GM19240 (cell line): ENCODE data around the gene RAB20.
"Not testable (repeated sequence)": the region's sequence is repeated elsewhere in the genome, so short reads cannot be mapped to it uniquely, and the experiment has no call there.

ENCODE experiments used
- DNase-seq: peaks from one replicate; pipeline ENCODE4 v3.0.0; 2011; ENCODE audit warnings: low spot score; ENCODE audit not compliant: insufficient read length

The RAB20 gene

DNA sequence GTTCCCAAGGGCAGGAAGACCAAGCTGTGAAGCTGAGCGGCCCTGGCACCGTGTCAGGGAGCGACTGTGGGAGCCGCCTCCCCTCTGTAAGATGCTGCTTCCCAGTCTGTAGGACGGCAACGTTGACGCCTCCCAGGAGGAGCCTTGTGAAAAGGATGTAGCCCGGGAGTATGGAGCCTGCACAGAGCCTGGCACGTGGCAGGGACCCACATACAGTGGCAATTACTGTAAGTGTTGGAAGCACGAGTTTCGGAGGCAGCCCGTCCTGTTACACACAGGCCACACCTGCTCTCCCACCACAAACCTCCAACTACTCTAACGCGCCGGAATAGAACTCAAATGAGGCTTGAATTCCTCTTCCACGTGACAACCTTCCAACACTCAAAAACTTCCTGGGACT, 6.6 kb downstream of the RAB20 start:
- DNase-seq: no peak

DNA sequence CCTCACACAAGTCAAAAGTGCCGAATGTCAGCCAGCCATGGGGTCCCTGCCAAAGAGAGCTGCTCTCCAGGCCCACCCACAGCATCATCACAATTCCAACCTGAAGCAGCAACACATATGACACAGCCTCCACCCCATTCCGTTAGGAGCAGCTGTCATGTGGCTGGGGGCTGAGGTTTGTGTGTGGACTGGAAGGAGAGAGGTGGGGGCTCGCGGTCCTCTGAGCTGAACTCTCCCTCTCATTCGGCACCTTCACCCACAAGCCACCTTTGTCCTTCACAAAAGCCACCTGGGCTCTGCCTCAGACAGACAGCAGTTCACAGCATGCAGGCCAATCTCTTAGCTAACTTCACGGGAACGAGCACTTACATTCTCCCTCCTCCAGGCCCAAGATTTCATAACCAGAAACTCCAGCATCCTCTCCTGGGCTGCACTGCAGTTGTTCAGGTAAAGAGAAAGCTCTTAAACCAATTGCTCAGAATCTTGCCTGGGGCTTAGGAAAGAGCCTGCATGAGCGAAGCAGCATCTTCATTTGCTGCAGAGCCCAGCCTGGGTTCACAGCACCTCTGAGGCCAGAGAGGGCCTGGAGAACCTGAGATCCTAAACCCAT, 7.2 kb downstream of the RAB20 start:
- DNase-seq: no peak

DNA sequence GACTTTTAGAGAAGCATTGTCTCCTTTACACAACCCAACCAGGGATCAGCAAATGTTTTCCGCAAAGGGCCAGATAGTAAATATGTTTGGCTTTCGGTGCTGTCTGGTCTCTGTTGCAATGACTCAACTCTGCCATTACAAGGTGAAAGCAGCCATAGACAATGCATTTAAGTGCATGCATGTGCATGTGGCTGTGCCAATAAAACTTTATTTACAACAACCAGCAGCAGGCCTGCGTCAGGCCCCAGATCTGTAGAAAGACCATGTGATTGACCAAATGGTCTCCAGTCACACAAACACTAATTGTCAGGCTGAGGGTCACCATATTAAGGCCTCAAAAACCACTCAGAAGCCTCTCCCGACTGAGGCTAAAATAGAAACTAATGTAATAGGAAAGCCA, 8.1 kb downstream of the RAB20 start:
- no peak for DNase-seq

DNA sequence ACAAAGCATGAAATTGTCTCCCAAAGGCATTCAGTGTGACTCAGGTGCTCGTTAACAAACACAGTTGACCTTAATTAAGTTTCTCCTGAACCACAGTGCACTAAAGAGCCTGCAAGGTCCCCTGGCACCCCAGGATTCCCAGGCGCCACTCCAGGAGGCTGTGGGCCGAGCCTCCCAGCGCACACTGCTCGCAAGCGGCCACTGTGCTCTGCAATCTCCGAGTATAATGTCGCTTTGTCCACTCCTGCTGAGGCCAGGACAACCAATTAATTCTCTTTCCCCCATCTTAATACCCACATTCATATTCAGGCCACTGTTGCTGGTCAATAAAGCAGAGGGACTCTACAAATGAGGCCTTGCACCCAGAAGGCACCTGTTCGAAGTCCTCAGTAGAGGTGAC, 8.8 kb downstream of the RAB20 start:
- no peak for DNase-seq

DNA sequence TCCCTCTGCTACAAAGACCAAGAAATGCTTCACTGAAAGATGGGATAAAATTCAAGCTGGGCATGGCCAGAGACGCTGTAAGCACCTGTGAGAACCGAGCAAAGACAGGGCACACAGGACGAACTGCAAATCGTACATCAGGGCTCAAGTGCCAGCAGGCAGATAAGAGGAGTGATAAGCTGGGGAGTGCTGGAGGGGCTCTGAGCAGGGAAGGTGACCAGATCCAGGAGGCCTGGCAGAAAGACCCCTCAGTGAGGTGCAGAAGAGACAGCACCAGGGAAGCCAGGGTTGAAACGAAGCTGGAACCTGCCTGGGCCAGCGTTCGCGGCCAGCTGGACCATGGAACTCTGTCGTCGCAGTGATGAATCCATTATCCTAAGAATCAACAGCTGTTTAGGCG, 10.2 kb downstream of the RAB20 start:
- DNase-seq: no peak

DNA sequence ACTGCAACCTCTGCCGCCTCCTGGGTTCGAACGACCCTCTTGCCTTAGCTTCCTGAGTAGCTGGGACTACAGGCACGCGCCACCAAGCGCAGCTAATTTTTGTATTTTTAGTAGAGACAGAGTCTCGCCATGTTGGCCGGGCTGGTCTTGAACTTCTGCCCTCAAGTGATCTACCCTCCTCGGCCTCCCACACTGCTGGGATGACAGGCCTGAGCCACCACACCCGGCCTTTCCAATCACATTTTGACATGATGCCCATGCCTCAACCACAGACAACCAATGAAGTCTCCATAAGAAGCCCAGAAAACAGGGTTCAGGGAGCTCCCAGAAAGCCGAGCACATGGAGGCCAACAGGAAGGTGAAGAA, 11.7 kb downstream of the RAB20 start:
- no peak for DNase-seq

DNA sequence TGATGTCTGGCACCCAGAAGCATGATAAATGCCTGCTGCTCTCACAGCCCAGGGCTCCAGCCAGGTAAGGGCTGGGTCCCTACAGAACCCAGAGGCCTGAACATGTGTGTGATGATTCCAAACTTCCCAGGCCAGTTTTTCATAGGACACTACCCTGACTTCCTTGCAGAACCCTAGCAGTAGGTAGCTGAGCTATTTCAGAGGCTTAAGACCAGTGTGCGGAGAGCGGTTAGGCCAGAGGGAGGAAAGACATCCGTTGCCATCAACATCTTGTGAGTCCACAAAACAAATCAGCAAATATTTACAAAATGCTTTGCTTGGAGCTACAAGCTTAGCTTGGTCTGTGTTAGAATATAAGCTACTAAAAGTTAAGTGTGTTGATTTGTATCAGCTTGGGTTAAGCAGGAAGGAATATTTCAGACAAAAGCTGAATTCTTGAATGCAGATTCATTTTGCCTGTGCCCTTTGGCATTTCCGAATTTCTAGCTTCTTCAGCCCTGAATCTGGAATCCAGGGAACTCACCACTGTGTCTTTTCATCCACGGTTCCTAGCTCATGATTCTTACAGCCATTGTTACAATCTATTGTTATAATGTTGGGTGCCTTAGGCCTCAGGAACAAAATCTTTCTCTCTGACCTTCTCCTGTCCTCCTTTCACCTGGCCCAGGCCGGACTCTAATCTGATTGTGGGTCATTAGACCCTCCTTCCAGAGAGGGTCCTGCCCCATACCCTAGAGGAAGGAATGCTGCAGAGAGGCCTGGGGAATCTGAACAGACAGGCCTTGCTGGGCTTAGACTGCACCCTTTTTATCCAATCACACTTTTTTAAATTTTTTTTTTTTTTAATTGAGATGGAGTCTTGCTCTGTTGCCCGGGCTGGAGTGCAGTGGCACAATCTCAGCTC, 12.4 kb downstream of the RAB20 start:
- DNase-seq: no peak

DNA sequence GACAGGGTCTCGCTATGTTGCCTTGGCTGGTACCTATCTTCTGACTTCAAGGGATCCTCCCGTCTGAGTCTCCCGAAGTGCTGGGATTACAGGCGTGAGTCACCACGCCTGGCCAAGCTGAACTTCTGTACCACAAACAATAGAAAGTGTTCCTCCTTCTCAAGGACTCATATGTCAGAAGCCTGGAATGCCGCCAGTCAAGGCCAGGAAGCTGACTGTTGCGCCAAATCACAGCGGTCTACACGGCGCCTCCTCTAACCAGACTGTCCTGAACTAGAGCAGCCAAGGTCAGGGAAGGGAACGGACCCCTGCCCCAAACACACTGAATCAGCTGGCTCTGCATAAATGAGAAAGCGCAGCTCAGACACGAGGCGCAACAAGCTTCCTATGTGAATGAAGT, 14.6 kb downstream of the RAB20 start:
- no peak for DNase-seq

DNA sequence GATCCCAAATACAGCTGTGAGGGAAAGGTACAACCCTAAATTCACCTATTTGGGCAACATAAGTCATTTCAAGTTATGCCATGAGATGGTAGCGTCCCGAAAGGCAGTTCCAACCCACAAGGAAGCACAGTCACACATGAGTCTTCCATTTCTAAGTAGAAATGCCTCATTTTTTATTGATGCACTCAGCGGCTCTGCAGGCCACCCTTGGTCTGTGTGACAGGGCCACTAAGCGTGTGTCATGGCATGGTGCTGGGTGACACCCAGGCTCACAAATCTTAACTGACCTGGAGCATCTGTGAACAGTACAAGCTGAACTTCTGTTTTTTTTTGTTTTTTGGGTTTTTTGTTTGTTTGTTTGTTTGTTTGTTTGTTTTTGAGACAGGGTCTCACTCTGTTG, 15.1 kb downstream of the RAB20 start:
- no peak for DNase-seq

DNA sequence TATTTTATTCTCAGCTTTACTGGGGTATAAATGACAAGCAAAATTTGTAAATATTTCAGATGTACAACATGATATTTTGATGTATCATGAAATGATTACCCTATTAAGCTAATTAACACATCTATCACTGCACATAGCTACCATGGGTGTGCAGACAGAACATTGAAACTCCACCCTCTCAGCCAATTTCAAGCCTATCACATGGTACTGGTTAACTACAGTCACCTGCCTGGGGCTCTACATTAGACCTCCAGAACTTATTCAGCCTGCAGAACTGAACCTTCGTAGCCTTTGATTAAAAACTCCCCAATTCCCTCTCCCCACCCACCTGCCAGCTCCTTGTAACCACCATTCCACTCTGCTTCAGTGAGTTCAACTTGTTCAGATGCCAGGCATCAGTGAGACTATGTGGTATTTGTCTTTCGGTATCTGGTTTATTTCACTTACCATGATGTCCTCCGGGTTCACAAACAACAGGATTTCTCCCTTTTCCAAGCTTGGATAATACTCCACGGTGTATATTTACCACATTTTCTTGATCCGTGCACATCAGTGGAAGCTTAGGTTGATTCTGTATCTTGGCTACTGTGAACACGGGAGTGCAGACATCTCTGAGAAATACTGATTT, 19.2 kb downstream of the RAB20 start:
- DNase-seq: no peak

DNA sequence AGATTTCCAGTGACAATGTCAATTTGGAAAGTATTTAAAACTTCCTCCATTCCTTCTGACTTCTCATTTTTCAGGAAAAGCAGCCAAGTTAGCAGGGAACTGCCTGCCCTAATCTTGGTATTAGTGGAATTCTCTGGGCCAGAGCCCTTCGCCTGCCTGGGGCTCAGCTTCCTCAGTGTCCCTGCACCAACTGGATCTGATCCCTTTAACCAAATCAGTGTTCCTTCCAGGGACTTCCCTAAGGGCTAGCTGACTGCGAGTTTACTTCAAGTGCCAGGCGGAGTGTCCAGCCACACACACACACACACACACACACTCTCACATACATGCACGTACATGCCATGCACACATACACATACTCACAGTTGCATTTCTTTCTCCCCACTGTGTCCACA, 20.0 kb downstream of the RAB20 start:
- no peak for DNase-seq

DNA sequence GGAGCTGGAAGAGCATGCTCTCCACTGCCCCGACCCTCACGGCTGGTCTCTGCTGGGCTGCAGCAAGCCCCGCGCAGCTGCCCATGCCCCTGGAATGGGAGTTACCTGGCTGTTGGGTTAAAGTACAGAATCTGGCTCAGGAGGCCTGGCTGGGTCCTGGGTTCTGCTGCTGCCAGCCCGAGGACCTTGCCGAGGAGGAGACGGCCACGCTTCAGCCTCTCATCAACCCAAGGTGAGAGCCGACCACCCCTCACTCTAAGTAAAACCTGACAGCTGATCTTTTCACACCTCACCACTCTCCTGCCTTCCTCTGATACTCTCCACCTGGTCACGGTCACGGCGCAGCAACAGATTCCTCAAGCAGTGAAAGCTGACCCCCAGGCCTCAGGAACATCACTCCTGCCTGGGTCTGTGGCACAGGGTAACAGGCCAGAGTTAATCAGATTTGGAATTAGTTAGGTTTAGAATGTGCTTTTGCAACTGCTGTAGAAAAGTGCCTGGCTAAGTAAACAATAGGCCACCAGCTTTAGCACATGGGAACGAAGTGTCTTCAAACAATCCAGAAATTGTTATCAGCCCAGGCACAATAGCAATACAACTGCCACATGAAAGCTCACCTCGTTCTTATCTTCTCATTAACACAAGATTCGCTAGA, 20.5 kb downstream of the RAB20 start:
- no peak for DNase-seq

DNA sequence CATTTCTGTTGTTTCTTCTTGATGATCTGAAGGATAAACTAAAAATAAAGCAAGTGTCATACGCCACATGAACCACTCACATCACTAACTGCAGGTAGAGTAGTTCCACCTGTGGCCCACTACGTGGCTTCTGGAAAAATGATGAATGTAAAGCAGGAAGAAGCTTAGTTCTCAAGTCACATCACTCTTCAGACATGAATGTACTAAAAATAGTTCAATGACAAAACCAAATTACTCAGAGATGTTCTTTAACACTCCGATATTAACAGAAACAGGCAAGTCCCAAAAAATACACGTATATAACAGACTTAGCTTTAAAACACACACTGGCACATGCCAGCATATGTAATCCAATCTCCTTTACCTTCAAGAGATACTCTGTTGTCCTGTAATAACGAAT, 21.6 kb downstream of the RAB20 start:
- no peak for DNase-seq

DNA sequence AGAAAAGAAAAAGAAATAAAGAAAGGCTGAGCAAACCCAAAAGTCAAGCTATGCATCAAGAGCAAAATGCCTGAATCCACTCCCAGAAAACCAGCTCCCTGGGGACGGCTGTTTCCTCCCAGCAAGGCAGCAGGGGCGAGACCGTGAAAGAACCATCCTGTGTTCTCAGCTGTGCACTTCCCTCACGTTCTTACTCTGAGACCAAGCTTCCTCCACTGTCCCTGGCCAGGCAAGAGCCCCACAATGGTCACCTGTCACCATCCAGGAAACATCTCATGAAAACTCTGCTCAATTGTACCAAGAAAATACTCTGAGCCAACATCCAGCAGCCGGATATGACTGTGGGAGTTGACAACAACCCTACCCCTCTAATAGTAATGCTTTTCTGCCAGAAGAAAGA, 22.9 kb downstream of the RAB20 start:
- DNase-seq: no peak

DNA sequence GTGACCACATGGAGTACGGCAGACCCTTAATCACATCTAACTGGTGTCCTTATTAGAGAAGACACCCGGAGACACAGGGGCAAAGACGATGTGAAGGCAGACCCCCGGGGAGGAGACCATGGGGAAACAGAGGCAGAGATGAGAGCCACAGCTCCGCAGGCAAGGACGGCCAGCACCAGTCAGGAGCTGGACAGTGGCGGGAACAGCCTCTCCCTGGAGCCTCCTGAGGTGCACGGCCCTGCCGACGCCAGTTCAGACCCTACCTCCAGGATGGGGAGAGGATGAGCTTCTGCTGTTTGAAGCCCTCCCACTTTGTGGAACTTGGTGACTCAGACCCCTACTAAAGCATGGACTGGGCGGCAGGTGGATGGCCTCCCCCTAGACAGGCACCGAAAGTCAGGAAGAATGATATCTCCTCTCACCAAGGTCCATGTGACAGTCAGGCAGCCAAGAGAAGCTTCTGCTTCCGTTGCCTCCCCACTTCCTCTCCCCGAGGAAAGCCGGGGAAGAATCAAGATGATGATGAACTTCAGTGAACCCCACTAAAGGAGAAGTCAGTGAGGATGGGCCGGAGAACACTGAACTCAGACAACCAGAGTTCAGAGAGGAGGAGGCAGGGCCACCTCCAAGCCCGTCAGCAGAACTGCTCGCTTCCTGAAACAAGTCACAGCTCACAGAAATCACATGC, 25.4 kb downstream of the RAB20 start:
- no peak for DNase-seq

DNA sequence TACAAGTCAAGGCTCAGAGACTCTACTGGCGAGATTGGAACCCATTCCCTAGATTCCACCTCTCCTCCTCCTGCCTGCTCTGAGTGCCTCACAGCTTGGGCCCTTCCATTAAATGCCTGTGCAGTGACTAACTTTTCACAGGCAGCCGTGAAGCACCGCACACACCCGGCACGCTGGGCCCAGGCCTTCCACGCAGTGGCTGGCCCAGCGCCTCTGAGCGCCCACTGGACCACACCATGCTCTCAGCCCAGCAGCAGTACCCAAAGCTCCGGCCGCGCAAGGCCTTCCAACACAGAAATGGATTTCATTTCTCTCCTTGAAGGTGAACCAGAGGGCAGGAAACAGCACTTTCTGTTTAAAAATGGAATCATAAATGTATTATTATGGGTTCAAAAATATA, 26.0 kb downstream of the RAB20 start:
- DNase-seq: no peak

DNA sequence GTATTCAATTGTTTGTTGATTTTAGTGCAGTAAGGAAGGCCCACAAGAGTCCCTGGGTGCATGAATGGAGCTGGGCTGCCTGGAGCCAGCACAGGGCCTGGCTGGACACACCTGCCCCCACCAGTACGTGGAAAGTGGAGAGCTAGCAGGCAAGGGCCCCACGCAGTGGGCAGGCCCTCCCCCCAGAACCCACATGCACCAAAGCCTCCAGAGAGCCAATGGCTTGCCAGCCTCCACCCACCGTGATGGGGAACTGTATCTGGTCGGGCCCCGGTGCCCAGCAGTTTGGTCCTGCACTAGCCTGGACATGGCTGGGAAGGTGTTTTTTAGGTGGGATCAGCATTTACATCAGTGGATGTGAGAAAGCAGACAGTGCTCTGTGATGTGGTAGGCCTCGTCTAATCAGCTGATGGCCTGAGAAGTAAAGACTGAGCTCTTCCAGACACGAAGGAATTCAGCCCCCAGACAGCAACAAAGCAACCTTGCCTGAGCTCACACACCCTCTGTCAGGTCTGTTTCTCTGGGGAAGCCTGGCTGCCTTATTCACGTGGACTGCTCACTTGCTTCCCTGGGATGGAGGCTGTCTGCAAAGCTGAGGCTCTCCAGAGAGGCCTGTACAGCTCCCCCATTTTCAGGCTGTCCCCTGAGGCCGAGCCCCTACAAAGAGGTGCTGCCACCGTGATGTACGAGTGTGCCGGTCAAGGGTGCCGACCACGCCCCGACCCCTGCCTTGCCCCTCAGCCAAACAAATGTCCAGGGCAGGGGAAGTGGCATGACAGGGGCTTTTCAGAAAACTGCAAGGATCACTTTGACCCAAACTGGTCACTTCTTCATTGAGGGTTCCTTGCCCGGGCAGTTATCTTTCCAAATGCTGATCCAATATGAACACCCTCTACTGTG, 27.5 kb downstream of the RAB20 start:
- no peak for DNase-seq

DNA sequence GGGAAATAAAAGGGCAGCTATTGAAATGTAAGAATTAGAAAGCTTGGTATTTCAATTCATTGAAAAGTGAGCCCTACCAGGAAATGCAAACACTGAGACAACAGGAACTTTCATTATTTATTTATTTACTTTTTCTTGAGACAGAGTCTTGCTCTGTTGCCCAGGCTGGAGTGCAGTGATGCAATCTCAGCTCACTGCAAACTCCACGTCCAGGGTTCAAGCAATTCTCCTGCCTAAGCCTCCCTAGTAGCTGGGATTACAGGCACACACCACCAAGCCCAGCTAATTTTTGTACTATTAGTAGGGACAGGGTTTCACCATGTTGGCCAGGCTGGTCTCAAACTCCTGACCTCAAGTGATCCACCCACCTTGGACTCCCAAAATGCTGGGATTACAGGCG, 29.3 kb downstream of the RAB20 start:
- not testable (repeated sequence) for DNase-seq

DNA sequence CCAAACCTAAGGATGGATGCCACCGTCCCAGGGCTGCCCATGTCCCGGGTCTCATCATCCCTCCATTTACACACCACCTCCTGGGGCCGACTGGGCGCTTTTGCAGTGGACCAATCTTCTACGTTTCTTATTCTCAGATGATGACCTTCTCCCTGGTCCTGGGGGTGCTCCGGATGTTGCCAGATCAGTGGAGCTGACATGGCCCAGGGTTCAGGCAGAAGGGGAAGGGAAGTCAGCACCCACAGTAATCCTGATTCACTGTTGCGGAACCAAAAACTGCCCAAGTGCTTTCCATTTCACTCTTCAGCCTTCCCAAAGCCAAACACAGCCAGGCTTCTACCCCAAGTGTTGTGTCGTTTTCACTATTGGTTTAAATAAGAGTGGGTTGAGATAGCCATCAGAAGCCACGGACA, 29.8 kb downstream of the RAB20 start:
- no peak for DNase-seq

DNA sequence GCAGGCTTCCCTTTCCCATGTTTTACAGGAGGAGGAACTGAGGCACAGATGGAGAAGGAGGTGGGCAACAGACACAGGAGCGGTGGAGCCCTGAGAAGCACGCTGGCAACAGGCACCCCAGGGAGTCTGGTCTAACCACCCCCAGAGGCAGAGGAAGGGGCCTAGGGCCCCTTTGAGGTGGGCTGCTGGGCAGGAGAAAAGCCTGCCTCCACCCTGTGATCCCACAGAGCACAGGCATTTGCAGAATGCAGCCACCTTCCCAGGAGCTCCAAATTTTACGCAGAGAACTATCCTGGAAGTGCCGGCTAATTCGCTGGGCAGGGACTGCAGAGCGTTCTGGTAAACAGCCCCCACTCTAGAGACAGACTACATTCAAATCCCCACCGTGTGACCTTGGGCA, 30.4 kb downstream of the RAB20 start:
- DNase-seq: no peak
